GOT3 (cell line): ENCODE data around the gene ARFGAP3.
"Not testable (repeated sequence)": the region's sequence is repeated elsewhere in the genome, so short reads cannot be mapped to it uniquely, and the experiment has no call there.

Source experiments
- DNase-seq: peaks from one replicate; lab custom pipeline; 2025; ENCODE audit warnings: mixed read lengths; lab: John Stamatoyannopoulos, UW

Gene ARFGAP3

DNA sequence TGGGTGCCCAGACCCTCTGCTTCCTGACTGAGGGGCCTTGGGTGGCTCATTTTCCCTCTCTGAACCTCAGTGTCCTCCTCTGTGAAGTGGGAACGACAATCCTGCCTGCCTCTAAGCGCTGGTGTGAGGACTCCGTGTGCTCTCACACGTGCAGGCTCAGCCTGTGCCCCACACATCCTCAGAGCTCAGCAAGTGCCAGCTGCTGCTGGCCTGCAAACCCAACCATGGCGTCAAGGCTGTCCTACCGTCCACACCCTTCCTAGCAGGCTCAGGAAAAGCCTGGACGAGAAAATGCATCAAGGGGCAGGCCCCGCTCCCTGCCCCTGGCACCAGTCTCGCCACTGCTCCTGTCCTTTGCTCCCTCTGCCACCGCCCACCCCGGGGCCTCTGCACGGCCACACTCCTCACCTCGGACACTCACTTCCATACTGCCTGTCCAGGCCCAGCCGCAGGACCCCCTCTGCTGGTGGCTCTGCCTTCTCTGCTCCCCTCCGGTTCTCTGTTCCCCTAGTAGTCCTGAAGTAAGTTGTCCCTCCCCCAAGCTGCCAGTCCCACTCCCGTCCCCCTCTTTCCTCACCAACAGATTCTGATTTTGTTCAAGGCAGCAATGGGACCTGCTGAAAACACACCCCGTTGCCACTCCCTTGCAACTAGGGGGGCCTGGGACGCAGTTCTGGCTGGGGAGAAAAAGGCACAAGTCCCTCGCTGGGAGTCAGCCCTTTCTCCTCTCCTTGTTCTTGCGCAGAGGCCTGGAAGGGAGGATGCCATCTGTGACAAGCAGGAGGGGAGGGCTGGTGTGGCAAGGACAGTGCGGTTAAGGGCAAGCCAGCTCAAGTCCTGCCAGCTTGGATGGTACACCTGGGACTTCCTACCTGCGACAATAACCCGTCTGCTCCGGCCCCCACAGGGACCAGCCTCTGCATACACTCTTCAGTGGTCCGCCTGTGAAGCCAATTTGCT lies 62.2 kb downstream of the ARFGAP3 start:
- no peak for DNase-seq

DNA sequence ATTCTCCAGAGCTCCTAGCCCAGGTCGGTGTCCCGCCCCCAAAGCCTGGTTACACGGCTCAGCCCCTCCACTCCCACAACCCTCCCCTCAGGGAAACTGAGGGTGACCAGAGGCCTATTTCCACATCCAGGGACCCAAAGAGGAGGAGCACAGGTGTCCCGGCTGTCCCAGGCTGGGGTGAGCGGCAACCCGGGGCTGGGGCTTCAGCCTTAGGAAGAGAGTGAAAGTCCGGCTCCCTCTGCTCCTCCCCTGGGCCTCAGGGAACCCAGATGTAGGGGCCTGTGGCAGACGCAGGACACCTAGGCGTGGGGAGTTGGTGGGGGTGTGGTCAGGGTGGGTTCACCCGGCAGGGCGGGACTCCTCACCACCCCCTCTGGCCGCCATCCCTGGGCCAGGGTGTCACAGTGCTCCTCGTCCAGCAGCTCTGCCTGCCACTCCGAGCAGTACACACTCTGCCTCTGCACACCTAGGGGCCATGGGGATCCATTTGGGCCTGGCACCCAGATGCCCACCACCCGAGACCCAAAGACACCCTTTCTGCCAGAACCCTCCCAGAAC lies 63.1 kb downstream of the ARFGAP3 start:
- no peak for DNase-seq

DNA sequence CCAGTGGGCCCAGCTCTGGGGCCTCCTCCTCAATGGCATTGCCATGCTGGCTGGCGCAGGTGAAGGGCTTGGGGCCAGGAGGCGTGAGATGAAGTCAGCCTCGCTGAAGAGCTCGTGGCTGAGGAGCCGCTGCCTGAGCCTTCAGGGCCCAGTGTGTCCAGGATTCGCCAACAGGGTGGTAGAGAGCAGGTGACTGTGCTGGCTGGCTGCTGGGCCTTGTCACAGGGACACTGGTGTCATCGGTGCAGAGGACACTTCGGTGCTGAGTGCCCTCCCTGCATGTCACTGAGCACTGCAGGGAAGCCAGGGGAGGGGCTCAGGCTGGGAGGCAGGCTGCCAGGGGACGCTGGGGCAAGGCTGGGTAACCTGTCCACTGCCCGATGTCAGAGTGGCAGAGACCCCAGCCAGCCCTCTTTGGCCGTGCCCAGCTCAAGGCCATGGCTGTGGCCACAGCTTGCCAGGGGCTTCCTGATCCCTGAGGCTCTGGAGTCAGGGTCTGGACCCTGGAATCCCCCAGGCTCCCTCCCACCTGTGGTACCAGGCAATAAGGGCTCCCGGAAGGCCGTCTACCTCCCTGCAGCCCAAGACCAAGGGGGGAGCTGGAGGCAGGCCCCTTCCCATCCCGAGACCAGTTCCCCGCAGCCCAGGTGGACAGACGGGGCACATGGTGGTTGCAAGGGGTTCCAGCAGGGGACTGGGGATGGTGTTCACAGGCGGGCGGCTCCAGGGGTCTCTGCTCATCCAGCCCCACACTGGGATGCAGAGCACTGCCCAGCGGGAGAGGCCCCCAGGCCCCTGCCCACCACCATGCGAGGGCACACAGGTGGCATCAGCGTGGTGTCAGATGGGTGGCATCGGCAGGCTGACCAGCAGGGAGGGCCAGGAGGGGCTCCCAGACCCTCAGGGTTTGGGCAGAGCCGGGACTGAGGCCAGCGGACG lies 63.9 kb downstream of the ARFGAP3 start:
- no peak for DNase-seq

DNA sequence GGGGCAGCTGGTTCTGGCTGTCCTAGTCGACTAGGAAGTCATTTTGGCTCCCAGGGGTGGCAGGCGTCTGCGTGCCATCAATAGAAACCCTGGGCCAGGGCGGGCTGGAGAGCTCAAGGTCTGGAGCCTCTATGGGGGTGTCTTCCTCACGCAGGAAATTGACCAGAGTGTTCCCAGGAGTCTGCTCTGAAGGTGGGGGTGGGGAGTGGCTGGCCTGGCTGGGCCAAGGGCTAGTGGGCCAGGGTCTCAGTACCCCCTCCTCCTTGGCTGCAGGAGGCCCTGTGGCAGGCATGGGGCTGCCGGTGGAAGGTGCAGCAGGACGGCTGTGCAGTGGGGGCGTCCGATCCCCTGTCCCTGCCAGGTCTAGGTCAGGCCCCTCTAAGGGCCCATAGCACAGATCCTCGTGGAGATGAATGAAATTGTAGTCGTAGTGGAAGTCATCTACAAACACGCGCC lies 64.6 kb downstream of the ARFGAP3 start:
- DNase-seq: no peak

DNA sequence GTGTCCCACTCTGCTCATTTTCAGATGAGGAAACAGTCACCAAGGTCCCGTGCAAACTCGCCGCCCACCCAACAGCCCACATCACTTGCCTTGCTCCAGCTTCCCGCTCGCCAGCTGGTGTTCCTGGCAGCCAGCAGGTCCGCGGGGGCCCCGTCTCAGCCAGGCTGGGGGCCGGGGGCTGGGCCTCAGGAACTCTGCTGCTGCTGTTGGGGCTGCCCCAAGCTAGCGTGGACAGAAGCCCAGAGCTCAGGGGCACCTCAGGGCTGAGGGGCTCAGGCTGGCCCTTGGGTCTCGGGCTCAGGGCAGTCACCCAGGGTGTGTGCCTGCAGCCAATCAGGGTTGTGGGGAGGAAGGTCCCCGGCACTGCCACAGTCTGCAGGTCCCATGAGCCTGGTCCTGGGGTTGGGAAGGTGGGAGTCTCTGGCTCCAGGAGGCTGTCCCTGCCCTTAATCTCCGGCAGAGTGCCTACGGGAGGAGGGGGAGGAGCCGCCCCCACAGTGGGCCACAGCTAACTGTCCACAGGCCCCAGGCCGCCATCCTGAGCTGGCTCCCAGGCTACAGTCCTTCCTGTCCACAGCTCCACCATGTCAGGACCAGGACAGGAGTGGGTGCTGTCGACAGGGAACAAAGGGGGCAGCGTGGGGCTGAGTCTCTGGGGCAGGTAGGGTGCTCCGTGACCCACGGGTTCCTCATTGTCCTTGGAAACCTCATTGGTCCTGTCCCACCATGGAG lies 65.2 kb downstream of the ARFGAP3 start:
- no peak for DNase-seq

DNA sequence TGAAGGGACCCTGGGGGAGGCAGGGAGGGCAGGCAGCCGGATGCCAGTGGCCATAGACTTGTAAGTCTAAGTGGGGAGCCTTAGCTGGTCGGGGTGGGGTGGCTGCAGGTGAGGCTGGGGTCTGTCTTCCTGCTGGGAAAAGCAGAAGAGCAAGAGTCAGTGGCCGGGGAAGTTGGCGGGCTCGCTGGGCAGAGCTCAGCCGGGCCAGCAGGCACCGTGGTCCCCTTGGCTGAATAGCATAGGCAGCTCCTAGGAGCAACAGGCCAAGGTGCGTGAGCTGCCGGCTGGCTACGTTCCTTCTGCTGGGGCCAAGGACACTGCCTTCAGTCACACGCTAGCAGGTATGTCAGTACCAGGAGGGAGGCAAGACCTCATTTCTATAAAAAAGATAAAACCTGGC lies 68.6 kb downstream of the ARFGAP3 start:
- no peak for DNase-seq

DNA sequence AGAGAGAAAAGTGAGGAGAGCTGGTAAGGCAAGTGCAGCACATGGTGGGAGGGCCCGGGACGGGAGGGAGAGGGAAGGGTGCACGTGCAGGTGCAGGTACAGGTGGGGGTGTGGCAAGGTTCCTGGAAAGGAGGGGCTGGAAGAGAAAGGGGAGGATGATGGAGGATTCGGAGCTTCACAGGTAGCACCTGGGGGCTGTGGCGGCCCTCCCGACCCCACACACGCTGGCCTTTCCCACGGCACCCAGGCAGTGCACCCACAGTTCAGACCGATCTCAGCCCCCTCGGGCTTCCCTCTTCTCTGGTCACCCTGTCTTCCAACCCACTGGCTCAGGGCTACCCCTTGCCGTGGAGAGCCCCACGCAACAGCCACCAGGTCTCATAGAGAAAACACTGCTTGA lies 69.1 kb downstream of the ARFGAP3 start:
- DNase-seq: no peak

DNA sequence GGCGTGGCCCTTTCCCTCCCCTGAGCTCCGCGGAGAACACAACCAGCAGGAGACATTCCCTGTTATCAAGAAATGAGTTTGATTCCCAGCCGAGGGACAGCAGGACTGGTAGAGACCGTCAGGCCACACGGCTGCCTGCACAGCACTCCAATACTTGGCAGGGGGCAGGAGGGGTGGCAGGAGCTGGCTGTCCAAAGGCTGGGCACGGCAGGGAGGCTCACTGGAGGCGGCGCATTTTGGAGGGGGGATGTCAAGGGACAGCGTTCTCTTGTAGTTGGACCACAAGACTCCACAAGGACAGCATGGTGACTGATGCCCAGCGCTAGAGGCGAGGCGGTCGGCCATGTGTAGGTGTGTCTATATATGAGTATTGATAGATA lies 69.7 kb downstream of the ARFGAP3 start:
- DNase-seq: no peak

DNA sequence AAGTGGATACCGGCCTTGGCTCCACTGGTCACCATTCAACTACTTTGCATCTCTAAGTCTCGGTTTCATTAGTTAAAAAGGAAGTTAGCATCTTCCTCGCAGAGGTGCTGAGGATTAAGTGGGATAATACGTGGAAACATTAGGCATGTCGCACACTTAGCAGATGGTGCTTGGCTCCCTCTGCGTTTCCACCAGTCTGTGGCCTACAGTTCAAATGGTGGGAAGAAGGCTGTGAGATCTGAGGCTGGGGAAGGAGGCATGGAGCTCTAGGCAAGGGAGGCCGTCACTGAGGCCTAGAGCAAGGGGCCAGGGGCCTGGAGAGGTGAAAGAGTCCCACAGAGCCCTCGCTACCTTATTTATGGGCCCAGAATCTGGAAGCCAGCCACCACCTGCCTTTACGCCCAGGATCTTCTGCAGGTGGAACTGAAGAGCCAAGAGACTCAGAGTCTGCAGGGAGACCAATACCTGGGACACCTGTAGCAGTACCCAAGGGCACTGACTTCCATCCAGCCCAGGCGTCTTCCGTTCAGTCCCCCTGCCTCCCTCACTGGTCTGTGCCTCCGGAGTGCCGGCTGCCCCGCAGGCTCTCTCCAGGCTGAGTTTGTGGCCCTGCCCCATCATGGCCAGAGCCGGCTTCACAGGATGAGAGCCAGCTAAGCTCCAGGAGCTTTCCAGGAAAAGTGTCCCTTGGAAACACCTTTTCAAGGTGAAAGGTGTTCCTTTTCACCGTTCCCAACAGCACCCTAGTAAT lies 70.3 kb downstream of the ARFGAP3 start:
- DNase-seq: no peak

DNA sequence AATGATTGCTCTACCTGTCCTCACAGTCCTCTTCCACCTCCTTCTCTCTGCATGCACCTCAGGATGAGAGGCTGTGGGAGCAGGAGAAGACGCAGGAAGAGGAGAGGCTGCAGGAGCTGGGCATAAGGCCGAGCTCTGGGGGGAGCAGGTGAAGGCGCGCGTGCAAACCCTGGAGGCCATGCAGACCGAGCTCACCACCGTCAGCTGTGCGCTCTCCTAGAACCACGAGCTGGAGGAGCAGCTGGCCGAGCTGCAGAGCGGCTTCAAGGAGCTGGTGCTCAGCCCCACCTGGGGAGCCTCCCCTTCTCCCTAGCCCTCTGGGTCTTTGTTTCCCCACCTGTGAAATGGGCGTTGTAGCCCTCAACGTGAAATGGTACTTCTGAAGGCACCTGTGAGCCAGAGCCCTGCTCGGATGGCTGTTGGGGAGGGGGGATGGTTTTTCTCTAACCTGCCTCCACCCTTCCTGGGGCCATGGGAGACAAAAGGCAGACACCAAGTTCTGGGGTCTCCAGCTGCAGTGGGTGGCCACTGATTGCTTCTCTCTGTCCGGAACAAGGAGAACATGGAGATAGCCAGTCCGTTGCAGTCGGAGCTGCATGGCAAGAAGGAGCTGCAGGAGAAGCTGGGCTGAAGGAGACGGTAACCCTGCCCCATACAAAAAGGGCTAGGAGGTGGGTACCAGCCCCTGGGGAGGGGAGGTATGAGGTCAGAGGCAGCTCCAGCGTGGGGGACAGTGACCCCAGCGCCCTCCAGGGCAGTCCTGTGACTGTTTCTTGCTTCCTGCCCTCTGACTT lies 71.2 kb downstream of the ARFGAP3 start:
- no peak for DNase-seq

DNA sequence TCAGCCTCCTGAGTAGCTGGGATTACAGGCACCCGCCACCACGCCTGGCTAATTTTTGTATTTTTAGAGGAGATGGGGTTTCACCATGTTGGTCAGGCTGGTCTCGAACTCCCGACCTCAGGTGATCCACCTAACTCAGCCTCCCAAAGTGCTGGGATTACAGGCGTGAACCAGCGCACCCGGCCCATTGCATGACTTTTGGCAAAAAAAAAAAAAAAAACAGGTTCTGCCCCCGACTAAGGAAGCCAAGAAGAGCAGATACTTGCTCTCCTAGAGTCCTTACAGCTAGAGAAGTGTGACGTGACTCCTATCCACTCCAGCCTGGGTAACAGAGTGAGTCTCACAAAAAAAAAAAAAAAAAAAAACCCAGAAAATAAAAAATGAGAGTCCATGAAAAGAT lies 74.8 kb downstream of the ARFGAP3 start:
- DNase-seq: not testable (repeated sequence)

DNA sequence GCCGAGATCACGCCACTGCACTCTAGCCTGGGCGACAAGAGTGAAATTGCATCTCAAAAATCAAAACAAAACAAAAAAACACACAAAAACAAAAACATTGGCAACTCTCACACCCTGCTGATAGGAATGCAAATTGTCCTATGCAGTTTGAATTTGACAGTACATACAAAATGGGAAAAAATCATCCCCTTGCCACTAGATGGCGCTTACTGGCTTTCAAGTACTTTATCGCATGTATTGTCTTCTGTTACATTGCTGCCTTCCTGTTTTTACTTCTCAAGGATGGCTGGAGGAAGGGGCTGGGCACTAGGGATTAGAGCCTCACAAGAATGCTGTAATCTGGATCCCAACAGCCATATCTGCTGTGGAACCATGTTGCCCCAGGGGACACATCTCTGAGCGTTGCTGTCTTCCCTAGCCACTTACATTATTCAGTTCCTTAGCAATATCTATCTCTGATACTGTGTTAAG lies 77.0 kb downstream of the ARFGAP3 start:
- no peak for DNase-seq

DNA sequence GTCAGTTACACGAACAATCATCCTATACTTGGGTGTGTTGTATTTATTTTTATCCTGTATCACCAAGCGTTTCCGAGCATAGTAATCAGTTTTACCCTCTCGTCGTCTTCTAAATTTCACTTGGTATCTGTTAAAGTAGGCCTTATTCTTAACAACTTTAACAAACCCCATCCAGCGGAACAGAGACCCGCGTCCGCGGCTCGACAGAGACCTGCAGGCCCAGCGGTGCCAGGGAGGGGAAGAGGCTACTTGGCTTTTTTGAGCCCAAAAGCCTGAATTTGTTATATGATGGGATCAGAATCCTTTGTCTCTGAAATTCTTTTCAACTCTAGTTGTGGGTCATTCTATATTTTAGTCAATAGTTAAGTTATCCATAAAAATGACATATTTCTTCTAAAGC lies 79.9 kb downstream of the ARFGAP3 start:
- DNase-seq: no peak

DNA sequence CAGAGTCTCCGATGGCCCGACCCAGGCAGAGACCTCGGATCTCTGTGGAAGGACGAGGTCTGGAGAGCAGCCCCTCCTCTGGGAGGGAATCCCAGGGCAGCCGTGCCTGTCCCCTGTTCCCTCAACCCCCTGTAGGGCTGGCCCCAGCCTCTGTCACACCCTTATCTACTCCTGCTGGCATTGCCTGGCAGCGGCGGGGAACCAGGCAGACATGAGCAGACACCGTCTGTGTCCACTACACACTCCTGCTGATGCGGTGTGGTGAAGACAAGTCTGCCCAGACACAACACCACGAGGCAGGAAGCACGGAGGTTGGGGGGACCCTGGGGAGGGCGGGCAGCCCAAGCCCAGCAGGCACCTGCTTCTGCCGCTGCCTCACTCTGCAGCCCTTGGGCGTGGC lies 83.9 kb downstream of the ARFGAP3 start:
- no peak for DNase-seq

DNA sequence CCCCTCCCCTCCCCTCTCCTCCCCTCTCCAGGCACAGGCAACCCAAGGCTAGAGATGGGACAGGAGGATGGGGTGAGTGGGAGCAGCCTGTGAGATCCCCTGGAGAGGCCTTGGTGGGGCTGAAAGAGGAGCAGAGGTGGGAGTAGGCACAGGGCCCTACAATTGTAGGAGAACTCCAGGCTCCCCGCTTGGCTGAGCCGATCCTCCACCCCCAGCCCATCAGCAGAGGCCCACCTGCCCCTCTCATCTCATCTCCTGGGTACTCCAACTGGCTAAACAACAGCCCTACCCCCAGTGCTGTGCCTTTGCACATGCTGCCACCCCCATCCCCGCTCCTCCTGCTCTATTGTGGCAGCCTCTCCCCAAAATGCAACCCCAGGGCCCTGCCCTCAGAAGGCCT lies 84.4 kb downstream of the ARFGAP3 start:
- no peak for DNase-seq

DNA sequence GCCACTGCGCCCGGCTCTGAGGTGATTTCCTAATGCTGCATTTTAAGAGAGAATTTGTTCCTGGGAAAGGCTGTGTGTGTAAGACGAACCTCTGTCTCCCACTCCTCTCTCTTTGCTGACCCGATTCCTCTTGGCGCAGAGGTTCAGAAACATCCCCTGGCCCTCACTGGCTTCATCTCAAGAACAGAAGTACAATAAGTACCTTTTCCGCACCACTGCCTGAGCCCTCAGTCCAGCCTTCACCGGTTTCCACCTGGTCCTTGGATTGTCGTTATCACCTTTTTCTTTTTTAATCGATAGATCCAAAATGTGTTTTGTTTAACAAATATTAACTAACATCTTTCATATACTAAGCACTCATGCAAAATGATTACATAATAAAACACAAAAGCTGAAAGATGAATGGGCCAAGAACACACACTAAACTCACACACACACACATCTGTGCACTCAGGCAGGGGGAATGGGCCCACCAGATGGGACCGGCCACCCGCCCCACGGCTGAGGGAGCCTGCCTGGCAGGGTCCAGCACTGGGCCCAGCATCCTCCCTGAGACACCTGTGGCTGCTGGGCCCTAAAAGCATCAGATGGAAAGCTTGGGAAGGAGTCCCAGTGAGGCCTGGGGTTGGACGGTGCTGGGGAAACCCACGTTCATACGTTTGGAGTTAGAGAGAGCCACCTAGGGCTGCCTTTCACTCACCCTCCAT lies 86.0 kb downstream of the ARFGAP3 start:
- no peak for DNase-seq

DNA sequence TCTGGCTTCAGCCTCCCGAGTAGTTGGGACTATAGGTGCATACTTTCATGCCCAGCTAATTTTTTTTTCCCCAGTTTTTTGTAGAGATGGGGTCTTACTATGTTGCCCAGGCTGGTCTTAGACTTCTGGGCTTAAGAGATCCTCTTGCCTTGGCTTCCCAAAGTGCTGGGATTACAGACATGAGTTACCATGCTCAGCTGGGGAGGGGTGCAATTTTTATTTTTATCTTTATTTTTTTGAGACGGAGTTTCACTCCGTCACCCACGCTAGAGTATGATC lies 86.7 kb downstream of the ARFGAP3 start:
- no peak for DNase-seq

DNA sequence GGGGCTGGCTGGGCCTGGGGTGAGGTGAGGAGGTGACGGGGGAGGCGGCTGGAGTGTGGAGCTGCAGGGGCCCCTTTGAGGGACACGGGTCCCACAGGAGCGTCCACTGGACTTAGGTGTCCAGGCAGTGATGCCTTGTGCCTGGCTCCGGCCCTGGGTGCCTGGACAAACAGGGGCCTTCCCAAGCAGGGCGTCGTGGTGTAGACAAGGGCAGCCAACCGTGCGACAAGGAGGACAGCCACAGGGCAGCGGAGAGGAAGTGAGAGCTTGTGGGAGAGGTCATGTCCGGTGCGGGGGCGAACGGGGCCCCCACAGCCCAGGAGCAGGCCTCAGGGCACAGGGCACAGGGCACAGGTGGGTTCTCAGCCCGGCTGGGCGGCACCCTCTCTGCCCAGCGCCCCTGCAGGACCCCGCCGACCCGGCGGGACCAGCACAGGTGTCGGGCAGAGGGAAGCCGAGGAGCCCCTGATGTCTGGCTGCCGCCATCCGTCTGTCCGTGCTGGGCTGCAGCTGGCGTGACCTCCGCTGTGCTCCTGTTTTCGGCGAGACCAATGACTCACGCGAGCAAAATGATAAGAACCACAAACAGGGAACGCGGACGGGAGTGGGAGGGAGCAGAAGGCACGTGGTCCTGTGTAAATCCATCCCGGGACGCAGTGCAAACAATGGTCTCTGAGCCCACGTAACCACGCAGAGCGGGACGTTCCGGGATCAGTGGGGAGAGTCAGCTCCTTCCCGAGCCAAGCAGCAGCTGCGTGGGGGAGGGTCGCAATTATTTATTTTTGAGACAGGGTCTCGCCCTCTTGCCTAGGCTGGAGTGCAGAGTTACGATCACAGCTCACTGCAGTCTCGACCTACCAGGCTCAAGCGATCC lies 87.3 kb downstream of the ARFGAP3 start:
- DNase-seq: no peak

DNA sequence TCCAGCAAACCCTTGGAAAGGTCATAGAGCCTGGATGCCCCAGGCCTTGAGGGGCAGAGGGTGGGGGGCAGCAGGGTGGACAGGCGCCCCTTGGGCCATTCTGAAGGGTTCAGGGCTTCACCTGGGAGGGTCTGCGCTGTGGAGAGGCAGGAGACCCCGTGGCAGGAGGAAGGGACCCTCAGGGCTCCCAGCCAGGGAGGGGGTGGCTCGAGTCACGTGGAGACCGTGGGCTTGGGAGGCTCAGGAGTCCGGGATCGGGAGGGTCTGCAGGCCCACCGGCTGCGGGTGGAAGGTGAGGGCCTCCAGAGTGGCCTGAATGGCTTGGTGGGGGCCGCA lies 87.9 kb downstream of the ARFGAP3 start:
- no peak for DNase-seq
